C4-2B (cell line): Measurements from ENCODE around the gene ARHGAP32.
"Not testable (repeated sequence)": the region's sequence is repeated elsewhere in the genome, so short reads cannot be mapped to it uniquely, and the experiment has no call there.

Experiments used
- H3K27ac ChIP-seq: fragments of 450-650 bp; 2 replicates; pipeline ENCODE4 v1.5.1; 2017
- ZFX ChIP-seq: fragments of 450-650 bp; IDR thresholded peaks from 2 replicates; pipeline ENCODE4 v1.6.1; 2017
- TF ChIP-seq, protein P1 (sequence below): fragments of 450-650 bp; conservative IDR thresholded peaks from 2 replicates; pipeline ENCODE4 v1.5.1; 2017; ENCODE audit warnings: mild to moderate bottlenecking

The ARHGAP32 gene

DNA sequence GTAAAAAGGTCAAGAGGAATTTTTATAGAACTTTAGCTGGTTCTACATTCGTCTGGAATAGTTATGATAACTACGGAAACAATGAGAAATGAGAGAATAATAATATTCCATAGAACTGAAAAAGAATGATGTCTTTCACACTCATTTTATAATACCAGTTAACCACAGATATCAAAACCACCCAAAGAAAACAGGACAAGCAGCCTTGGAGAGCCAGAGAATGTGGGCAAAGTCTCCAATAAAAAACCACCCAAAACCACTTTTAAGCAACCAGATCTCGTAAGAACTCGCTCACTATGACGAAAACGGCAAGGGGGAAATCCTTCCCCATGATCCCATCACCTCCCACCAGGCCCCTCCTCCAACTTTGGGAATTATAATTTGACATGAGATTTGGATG is 60.8 kb downstream of the ARHGAP32 start:
- TF ChIP-seq ZFX, result no peak
- TF ChIP-seq, protein P1, sequence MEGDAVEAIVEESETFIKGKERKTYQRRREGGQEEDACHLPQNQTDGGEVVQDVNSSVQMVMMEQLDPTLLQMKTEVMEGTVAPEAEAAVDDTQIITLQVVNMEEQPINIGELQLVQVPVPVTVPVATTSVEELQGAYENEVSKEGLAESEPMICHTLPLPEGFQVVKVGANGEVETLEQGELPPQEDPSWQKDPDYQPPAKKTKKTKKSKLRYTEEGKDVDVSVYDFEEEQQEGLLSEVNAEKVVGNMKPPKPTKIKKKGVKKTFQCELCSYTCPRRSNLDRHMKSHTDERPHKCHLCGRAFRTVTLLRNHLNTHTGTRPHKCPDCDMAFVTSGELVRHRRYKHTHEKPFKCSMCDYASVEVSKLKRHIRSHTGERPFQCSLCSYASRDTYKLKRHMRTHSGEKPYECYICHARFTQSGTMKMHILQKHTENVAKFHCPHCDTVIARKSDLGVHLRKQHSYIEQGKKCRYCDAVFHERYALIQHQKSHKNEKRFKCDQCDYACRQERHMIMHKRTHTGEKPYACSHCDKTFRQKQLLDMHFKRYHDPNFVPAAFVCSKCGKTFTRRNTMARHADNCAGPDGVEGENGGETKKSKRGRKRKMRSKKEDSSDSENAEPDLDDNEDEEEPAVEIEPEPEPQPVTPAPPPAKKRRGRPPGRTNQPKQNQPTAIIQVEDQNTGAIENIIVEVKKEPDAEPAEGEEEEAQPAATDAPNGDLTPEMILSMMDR, result no peak
- H3K27ac ChIP-seq, result no peak overlapping the region

DNA sequence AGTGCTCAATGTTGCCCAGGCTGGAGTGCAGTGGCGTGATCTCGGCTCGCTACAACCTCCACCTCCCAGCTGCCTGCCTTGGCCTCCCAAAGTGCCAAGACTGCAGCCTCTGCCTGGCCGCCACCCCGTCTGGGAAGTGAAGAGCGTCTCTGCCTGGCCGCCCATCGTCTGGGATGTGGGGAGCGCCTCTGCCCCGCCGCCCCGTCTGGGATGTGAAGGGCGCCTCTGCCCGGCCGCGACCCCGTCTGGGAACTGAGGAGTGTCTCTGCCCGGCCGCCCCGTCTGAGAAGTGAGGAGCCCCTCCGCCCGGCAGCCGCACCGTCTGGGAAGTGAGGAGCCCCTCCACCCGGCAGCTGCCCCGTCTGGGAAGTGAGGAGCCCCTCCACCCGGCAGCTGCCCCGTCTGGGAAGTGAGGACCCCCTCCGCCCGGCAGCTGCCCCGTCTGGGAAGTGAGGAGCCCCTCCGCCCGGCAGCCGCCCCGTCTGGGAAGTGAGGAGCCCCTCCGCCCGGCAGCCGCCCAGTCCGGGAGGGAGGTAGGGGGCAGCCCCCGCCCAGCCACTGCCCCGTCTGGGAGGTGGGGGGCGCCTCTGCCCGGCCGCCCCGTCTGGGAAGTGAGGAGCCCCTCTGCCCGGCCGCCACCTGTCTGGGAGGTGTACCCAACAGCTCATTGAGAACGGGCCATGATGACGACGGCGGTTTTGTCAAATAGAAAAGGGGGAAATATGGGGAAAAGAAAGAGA is 63.1 kb downstream of the ARHGAP32 start:
- not testable (repeated sequence) for H3K27ac ChIP-seq

DNA sequence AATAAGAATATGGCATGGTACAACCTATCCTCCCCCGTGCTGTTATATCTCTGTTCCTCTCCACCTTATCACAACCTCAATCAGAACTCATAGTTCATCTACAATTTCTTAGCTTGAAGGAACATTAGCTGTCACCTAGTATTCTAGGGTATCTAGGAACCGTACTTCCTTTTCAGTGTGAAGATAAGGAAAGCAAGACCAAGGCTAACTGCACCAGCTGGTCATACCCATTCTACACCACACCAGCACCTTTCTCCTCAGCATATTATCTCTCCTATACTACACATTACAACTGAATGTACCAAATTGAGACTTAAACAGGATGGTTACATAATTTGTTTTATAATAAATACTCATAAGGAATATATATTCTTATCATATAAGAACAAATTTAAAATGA is 73.1 kb downstream of the ARHGAP32 start:
- TF ChIP-seq, protein P1, result no peak
- no peak for TF ChIP-seq ZFX
- H3K27ac ChIP-seq, result no peak overlapping the region

DNA sequence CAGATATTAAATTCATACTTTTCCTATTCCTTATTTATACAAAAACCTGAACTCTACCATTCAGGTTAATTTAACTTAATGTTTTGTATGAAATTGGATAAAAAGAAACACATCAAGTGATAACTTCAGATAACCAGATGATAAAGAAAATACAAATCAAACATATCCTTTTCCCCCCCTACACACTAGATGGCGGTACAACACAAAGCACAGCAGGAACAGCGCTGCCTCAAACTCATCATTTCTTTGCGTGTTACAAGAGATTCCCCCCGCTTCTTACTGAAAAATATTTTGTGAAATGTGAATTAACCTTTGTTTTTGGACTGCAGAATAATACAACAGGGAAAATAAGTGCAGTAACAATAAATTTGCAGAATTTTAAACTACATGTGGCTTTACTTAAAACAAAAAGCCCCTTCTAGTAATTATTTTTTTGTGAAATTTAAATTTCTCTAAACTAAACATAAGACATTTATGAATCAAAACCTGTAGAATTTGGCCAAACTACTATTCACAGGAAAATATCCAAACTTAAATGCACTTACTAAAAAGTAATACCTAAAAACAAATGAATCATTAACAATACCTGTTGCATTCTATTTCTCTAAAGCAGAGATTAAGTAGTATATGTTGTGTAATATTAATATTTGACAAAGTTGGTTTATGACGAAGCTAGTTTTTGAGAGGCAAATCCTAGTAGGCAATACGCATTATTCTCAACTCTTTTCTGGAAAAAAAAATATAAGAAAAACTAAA is 74.4 kb downstream of the ARHGAP32 start:
- TF ChIP-seq, protein P1, result peak; percentile 97
- no peak for TF ChIP-seq ZFX
- H3K27ac ChIP-seq, result no peak overlapping the region

DNA sequence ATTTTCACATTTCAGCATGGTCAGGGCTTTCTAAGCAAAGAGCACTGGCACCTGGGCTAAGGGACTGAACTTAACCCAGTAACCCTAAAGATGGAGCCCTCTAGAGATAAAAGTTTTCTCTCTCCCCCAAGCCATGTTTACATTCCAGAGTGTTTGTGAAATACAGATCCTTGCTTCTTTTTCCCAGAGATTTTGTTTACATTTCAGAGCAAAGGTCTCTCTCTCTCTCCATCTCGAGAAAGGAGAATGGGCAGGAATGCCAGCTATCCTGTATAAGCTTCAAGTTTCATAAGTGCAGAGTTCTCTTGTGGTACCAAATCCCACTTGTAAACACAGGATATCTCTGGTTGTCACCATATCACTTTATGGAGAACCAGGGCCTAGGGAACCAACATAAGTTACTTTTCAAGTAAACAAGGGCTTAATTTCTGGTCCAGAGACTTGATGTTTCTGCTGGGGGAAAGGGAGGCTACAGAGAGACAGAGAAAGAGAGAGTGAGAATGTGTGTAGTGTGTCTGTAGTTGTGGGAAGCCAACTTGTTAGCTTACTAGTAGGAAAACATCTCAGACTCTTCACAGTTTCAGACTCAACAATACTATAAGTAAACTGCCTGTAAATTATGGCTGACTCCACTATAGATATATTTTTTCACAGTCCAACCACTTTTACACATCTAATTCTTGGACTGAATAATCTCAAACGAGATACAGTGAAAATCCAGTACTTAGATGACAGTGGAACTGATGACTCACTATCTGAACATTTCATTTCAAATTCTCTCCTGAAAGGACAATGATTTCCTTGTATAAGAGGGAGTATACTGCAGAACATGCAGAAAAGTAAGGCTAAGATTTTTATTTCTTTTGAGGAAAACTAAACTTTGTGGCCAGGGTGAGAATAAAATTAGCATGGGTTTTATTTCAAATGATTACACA is 76.2 kb downstream of the ARHGAP32 start:
- TF ChIP-seq ZFX, result no peak
- TF ChIP-seq, protein P1, result no peak
- no peak overlapping the region for H3K27ac ChIP-seq

DNA sequence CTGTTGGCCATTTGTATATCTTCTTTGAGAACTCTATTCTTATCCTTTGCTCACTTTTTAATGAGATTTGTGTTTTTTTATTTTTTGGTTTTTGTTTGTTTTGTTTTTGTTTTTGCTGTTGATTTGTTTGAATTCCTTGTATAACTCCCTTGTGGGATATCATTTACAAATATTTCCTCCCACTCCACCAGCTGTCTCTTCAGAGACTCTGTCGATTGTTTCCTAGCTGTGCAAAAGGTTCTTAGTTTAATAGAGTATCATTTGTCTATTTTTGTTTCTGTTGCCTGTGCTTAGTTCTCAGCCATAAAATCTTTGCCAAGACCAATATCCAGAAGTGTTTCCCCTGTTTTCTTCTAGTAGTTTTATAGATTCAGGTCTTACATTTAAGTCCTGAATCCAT is 82.4 kb downstream of the ARHGAP32 start:
- no peak overlapping the region for H3K27ac ChIP-seq
- TF ChIP-seq, protein P1, result no peak
- no peak for TF ChIP-seq ZFX

DNA sequence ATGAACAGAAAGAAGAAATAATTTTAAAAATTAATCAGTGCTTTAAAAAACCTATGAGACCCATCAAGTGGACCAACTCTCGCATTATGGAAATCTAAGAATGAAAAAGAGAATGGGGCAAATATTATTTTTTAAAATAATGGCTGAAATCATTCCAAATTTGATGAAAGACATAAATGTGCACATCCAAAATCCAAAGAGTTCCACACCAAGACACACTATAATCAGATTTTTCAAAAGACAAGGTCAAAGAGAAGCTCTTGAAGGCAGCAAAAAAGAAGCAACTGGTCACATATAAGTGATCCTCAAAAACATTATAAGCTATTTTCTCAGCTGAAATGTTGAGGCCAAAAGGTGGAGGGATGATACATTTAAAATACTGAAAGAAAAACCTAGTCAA is 85.3 kb downstream of the ARHGAP32 start:
- H3K27ac ChIP-seq, result no peak overlapping the region
- TF ChIP-seq, protein P1, result no peak
- TF ChIP-seq ZFX, result no peak
